Testis (tissue), 2 donors: Measurements from ENCODE around the gene RPS2.

Source experiments
- POLR2A ChIP-seq: fragments of 450-650 bp; IDR thresholded peaks from one replicate; pipeline ENCODE4 v1.6.1; 2017; ENCODE audit warnings: antibody characterized with exemption, mild to moderate bottlenecking, moderate library complexity
- TF ChIP-seq, protein P1 (sequence below), 3 experiments: fragments of 450-650 bp in 2 of 3; fragments of 200-600 bp in 1 of 3; sonication (generic) in 1 of 3; IDR thresholded peaks; one replicate each; pipeline ENCODE4 v1.5.1; 2016 to 2019; ENCODE audit warnings: antibody characterized with exemption in 3 of 3, mild to moderate bottlenecking in 2 of 3, moderate library complexity in 1 of 3

DNA sequence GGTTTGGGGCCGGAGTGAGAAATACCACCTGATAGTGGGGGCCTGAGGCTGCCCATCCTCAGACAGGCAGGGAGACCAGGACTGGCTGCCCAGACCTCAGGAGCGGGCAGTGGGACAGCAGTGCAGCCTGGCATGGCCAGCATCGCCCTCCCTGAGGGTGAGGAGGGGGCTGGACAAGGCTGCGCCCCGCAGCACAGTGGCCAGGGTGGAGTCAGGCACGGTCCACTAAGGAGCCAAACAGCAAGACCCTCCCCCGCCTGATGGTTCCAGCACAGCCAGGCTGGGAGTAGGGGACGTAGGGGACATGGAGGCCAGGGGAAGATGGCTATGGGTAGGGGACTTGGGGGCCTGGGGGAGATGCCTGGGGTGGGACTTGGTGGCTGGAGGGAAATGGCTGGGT, 41.7 kb upstream of the RPS2 start:
- no peak for TF ChIP-seq POLR2A
- TF ChIP-seq, protein P1, sequence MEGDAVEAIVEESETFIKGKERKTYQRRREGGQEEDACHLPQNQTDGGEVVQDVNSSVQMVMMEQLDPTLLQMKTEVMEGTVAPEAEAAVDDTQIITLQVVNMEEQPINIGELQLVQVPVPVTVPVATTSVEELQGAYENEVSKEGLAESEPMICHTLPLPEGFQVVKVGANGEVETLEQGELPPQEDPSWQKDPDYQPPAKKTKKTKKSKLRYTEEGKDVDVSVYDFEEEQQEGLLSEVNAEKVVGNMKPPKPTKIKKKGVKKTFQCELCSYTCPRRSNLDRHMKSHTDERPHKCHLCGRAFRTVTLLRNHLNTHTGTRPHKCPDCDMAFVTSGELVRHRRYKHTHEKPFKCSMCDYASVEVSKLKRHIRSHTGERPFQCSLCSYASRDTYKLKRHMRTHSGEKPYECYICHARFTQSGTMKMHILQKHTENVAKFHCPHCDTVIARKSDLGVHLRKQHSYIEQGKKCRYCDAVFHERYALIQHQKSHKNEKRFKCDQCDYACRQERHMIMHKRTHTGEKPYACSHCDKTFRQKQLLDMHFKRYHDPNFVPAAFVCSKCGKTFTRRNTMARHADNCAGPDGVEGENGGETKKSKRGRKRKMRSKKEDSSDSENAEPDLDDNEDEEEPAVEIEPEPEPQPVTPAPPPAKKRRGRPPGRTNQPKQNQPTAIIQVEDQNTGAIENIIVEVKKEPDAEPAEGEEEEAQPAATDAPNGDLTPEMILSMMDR (IDR thresholded peaks at IDR 0.05): no peak
